LNCaP clone FGC (cell line): ENCODE data around the gene SNAPC5.

ENCODE experiments used
- DNase-seq: peaks from one replicate; pipeline ENCODE4 v3.0.0-alpha.2; 2011; ENCODE audit warnings: low read depth
- H3K4me3 ChIP-seq: 2 replicates; pipeline ENCODE4 v1.5.1; 2011; ENCODE audit warnings: mild to moderate bottlenecking, low read depth, low read length, control low read depth
- CTCF ChIP-seq: IDR thresholded peaks from 2 replicates; pipeline ENCODE4 v1.5.1; 2012; ENCODE audit warnings: mild to moderate bottlenecking; ENCODE audit not compliant: control insufficient read depth, insufficient read depth; ENCODE audit errors: extremely low read depth

The SNAPC5 gene, protein sequence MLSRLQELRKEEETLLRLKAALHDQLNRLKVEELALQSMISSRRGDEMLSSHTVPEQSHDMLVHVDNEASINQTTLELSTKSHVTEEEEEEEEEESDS

GRCh38 chr15:66497502-66498455 is at the start of gene SNAPC5:
SNAPC5 (minus strand) TSS chr15:66497762; CDS start chr15:66497731, 31 bp downstream.
- peak within 1 kb of the TSS; percentile 67 for H3K4me3 ChIP-seq
- peak; percentile 81 for DNase-seq
- peak; percentile 95 for TF ChIP-seq CTCF

DNA sequence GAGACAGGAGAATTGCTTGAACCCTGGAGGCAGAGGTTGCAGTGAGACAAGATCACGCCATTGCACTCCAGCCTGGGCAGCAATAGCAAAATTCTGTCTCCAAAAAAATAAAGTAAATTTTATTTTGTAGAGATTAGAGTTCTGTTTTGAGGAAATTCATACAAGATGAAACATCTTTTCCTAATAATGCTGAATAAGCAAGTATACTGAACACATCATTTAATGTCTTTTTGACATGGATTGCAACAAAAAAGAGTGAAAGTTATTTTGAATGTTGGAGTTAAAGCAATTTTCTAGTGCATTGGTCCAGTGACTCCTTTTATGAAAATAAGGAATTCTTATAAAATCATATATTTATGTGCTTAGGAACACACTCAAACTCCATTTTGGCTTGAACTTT is 47.7 kb upstream of the SNAPC5 start:
- H3K4me3 ChIP-seq = no peak overlapping the region
- no peak for TF ChIP-seq CTCF
- no peak for DNase-seq

- TF ChIP-seq CTCF = no peak
- H3K4me3 ChIP-seq = no peak overlapping the region
- DNase-seq = no peak
Observed at GRCh38 chr15:66542896-66543295, 45.3 kb upstream of the SNAPC5 start.

DNA sequence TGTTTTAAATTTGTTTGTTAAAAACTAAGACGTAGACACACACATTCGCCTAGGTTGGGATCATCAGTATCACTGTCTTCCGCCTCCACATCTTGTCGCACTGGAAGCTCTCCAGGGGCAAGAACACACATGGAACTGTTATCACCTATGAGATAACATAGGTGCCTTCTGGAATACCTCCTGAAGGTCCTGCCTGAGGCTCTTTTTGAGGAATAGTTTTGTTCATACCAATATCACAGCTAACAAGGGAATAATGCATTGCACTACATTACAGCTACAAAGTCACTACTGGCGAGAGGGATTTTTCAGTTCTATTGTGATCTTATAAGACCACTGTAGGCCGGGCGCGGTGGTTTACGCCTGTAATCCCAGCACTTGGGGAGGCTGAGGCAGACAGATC is 37.5 kb upstream of the SNAPC5 start:
- DNase-seq = no peak
- no peak for TF ChIP-seq CTCF
- H3K4me3 ChIP-seq = no peak overlapping the region

- DNase-seq = no peak
- H3K4me3 ChIP-seq = no peak overlapping the region
- TF ChIP-seq CTCF = no peak
Observed at GRCh38 chr15:66524838-66525237, 27.3 kb upstream of the SNAPC5 start.

GRCh38 chr15:66523926-66524325 is 26.4 kb upstream of the SNAPC5 start:
- TF ChIP-seq CTCF = no peak
- H3K4me3 ChIP-seq = no peak overlapping the region
- no peak for DNase-seq
